Measurements from ENCODE around the gene ARVCF.

ARVCF gene

GRCh38 chr22:20058989-20059770, 42.6 kb upstream of the ARVCF start:
- H3K27me3 ChIP-seq = no peaks in the 10 kb centered on the region
- H3K36me3 ChIP-seq = peaks cover 46 to 94% (median 74%) of the 10 kb centered on the region in 3 donors
- TF ChIP-seq, protein P1, sequence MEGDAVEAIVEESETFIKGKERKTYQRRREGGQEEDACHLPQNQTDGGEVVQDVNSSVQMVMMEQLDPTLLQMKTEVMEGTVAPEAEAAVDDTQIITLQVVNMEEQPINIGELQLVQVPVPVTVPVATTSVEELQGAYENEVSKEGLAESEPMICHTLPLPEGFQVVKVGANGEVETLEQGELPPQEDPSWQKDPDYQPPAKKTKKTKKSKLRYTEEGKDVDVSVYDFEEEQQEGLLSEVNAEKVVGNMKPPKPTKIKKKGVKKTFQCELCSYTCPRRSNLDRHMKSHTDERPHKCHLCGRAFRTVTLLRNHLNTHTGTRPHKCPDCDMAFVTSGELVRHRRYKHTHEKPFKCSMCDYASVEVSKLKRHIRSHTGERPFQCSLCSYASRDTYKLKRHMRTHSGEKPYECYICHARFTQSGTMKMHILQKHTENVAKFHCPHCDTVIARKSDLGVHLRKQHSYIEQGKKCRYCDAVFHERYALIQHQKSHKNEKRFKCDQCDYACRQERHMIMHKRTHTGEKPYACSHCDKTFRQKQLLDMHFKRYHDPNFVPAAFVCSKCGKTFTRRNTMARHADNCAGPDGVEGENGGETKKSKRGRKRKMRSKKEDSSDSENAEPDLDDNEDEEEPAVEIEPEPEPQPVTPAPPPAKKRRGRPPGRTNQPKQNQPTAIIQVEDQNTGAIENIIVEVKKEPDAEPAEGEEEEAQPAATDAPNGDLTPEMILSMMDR (IDR thresholded peaks at IDR 0.05) = no peak
- H3K27ac ChIP-seq = no peak overlapping the region
- intact Hi-C loops (cut with DNase I; ENCODE audit: low total_unique reads) = no loop called here
- H3K9me3 ChIP-seq = no peaks in the 10 kb centered on the region
- H3K4me3 ChIP-seq = no peak overlapping the region
- no peaks in the 10 kb centered on the region for H3K4me1 ChIP-seq
- DNase-seq = no peak

DNA sequence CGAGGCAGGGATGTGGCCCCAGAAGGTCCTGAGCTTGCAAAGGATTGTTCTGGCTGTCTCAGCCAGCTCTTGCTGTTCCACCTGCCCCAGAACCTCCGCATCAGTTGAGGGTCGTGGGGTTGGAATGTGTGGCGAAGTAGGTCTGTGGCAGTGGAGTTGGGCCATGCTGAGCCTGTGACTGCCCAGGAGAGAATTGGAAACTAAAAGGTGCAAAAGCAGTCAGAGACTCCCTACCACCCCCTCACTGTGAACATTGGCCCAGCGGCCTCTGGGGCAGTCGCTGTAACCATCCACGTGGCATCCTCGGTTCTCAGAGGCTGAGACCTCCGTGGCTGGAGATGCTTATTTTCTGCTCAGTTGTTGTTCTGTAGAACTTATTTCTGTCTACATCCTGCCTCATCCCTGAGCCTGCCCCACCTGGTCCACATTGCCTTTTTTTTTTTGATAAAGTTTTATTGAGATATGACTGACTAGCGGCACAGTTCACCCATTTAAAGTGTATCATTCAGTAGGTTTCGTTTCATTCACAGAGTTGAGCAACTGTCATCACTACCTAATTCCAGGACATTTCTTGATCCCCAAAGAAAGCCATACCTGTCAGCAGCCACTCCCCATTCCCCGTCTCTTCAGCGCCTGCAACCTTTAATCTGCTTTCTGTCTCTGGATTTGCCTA, 41.1 kb upstream of the ARVCF start:
- Histone ChIP-seq H3K27ac (no peak overlapping the region), H3K4me3 (no peak overlapping the region), H3K4me1 (no peaks in the 10 kb centered on the region), H3K9me3 (no peaks in the 10 kb centered on the region), H3K27me3 (no peaks in the 10 kb centered on the region), H3K36me3 (peaks cover 50 to 94% (median 75%) of the 10 kb centered on the region in 3 donors)
- intact Hi-C loops (cut with DNase I; ENCODE audit: low total_unique reads) = no loop called here
- TF ChIP-seq, protein P1 (IDR thresholded peaks at IDR 0.05) = no peak
- no peak for DNase-seq

DNA sequence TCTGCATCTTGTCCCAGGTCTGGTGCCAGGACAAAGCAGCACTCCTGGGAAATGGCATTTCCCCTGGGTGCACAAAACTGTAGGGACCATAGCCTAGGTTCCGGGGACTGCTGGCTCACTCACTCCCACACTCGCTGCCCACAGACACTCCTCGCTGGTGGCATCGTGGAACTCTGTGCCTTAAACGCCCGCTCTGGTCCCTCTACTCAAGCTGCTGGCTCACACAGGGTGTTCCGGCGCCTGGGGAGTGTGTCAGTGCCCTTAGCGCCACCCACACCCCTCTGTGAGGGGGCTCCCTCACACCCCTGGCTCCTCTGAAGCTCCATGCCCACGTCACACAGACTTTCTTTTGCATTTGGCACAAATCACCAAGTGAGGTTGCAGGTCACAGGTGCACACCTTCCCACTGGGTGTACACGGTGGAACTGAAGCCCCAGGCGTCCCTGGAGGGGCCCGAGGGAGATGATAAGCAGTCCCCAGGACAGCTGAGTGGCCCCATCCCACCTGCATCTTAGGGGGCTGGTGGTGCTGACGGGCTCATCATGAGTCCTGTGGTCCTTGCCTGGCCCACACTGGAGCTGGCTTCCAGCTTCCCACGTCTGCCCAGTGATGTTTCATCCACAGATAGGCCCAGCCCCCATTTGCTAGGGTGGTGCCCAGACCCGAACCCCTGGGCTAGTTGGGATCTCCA, 40.2 kb upstream of the ARVCF start:
- TF ChIP-seq, protein P1 (IDR thresholded peaks at IDR 0.05) = no peak
- Histone ChIP-seq H3K36me3 (peaks cover 47 to 93% (median 75%) of the 10 kb centered on the region in 3 donors), H3K27ac (no peak overlapping the region), H3K4me1 (no peaks in the 10 kb centered on the region), H3K9me3 (no peaks in the 10 kb centered on the region), H3K4me3 (no peak overlapping the region), H3K27me3 (no peaks in the 10 kb centered on the region)
- intact Hi-C loops (cut with DNase I; ENCODE audit: low total_unique reads) = no loop called here
- no peak for DNase-seq

- H3K36me3 ChIP-seq = peaks cover 41 to 86% (median 75%) of the 10 kb centered on the region in 3 donors
- H3K4me3 ChIP-seq = no peak overlapping the region
- H3K27me3 ChIP-seq = no peaks in the 10 kb centered on the region
- no peaks in the 10 kb centered on the region for H3K9me3 ChIP-seq
- DNase-seq = no peak
- no peak overlapping the region for H3K27ac ChIP-seq
- no peaks in the 10 kb centered on the region for H3K4me1 ChIP-seq
- TF ChIP-seq, protein P1 (IDR thresholded peaks at IDR 0.05) = no peak
- intact Hi-C loops (cut with DNase I; ENCODE audit: low total_unique reads) = no loop called here
Measured at GRCh38 chr22:20056161-20056560, 39.5 kb upstream of the ARVCF start.

- no peak overlapping the region for H3K27ac ChIP-seq
- H3K9me3 ChIP-seq = no peaks in the 10 kb centered on the region
- no peak for DNase-seq
- H3K4me1 ChIP-seq = no peaks in the 10 kb centered on the region
- no peak overlapping the region for H3K4me3 ChIP-seq
- H3K36me3 ChIP-seq = peaks cover 41 to 81% (median 73%) of the 10 kb centered on the region in 3 donors
- TF ChIP-seq, protein P1 (IDR thresholded peaks at IDR 0.05) = no peak
- intact Hi-C loops (cut with DNase I; ENCODE audit: low total_unique reads) = no loop called here
- no peaks in the 10 kb centered on the region for H3K27me3 ChIP-seq
Measured at GRCh38 chr22:20055654-20056053, 39.0 kb upstream of the ARVCF start.
